ENCODE results near the gene PLA2G3.
"Not testable (repeated sequence)": the region's sequence is repeated elsewhere in the genome, so short reads cannot be mapped to it uniquely, and the experiment has no call there.

The PLA2G3 gene

GRCh38 chr22:31126869-31127175, 13.5 kb downstream of the PLA2G3 start:
- in situ Hi-C loops (cut with HindIII; ENCODE audit: low pct_ligation_motif_present, low pct_unique_long_range_greater_than_20kb, low sequenced_read_pairs): no loop called here
- no peak for DNase-seq

GRCh38 chr22:31126128-31126868, 14.0 kb downstream of the PLA2G3 start:
- no peak for DNase-seq
- in situ Hi-C loops (cut with HindIII; ENCODE audit: low pct_ligation_motif_present, low pct_unique_long_range_greater_than_20kb, low sequenced_read_pairs): no loop called here

DNA sequence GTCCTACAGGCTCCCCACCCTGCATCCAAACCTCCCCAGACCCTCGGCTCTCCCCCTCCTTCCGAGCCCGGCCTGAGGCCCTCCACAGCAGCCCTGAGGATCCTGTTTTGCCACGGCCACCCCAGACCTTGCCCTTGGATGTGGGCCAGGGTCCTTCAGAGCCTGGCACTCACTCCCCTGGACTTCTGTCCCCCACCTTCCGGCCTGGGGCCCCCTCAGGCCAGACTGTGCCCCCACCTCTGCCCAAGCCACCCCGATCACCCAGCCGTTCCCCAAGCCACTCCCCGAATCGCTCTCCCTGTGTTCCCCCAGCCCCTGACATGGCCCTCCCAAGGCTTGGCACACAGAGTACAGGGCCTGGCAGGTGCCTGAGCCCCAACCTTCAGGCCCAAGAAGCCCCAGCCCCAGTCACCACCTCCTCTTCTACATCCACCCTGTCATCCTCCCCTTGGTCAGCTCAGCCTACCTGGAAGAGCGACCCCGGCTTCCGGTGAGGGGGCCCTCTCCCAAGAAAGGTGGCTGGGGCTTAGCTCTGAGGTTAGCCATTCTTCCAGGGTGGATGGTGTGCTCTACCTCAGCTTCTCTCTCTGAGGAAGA, 14.7 kb downstream of the PLA2G3 start:
- in situ Hi-C loops (cut with HindIII; ENCODE audit: low pct_ligation_motif_present, low pct_unique_long_range_greater_than_20kb, low sequenced_read_pairs): no loop called here
- no peak for DNase-seq

DNA sequence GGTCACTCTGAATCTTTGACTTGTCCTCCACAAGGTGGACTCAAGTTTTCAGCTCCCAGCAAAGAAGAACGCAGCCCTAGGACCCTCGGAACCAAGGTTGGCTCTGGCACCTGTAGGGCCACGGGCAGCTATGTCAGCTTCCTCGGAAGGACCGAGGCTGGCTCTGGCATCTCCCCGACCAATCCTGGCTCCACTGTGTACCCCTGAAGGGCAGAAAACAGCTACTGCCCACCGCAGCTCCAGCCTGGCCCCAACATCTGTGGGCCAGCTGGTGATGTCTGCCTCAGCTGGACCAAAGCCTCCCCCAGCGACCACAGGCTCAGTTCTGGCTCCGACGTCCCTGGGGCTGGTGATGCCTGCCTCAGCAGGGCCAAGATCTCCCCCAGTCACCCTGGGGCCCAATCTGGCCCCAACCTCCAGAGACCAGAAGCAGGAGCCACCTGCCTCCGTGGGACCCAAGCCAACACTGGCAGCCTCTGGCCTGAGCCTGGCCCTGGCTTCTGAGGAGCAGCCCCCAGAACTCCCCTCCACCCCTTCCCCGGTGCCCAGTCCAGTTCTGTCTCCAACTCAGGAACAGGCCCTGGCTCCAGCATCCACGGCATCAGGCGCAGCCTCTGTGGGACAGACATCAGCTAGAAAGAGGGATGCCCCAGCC, 15.4 kb downstream of the PLA2G3 start:
- no peak for DNase-seq
- in situ Hi-C loops (cut with HindIII; ENCODE audit: low pct_ligation_motif_present, low pct_unique_long_range_greater_than_20kb, low sequenced_read_pairs): no loop called here

DNA sequence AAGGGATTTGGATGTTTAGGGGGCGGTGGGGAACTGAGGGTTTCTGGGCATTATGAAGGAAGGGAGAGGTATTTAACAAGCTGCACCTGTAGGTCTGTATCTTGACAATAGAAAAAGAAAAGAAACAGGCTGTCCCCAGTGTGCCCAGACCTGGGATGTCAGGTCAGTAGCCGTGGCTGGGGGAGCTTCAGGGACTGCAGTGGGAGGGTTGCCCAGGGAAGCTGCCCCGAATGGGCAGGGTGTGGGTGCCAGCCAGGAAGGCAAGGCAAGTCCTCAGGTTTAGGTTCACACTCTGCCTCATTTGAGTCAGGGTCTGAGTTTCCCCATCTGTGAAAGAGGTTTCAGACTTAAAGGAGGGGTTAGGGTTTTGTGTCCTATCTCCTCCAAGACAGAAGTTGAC, 16.0 kb downstream of the PLA2G3 start:
- no peak for DNase-seq
- in situ Hi-C loops (cut with HindIII; ENCODE audit: low pct_ligation_motif_present, low pct_unique_long_range_greater_than_20kb, low sequenced_read_pairs): no loop called here

- in situ Hi-C loops (cut with HindIII; ENCODE audit: low pct_ligation_motif_present, low pct_unique_long_range_greater_than_20kb, low sequenced_read_pairs): no loop called here
Measured at GRCh38 chr22:31123292-31123602, 17.1 kb downstream of the PLA2G3 start.

DNA sequence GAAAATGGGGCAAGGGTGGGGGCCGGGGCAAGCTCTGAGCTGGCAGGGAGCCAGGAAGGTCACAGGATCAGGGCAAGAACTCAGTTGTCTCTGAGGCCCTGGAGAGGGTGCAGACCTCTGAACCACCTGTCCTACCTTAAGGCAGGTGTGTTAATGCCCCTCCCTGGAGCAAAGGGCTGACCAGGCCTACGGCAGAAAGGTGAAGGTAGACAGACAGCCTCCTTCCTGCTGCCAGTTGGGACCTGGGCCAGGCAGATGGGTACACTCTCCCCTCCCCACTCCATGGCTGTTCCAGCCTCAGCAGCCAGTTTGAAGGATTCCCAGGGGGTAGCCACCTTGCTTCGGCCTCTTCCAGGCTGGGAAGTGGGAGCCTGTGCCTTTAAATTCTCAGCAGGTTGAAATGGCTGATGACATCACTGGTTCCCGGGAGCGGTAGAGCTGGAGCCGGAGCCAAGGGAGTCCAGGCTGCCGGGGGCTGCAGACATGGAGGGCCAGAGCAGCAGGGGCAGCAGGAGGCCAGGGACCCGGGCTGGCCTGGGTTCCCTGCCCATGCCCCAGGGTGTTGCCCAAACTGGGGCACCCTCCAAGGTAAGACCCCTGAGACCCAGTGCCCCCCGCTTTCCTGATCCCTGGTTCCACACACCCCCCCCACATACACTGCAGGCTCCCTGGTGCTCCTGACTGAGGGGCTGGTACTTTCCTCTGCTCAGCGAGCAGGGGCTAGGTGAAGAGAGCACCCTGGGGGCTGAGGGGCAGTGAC, 17.6 kb downstream of the PLA2G3 start, which contains the start of gene INPP5J:
Gene INPP5J (plus strand): TSS at position 435 of the 760 bp plus-strand sequence. CDS start 49 bp downstream, at position 484.
- DNase-seq: peak; percentile 55

More at GRCh38 chr22:31123292-31123602, 17.1 kb downstream of the PLA2G3 start:
- no peak for DNase-seq

GRCh38 chr22:31122196-31122531, 18.1 kb downstream of the PLA2G3 start:
- no peak for DNase-seq
- in situ Hi-C loops (cut with HindIII; ENCODE audit: low pct_ligation_motif_present, low pct_unique_long_range_greater_than_20kb, low sequenced_read_pairs): no loop called here

More for the DNA sequence above, 17.6 kb downstream of the PLA2G3 start, which contains the start of gene INPP5J:
- in situ Hi-C loops (cut with HindIII; ENCODE audit: low pct_ligation_motif_present, low pct_unique_long_range_greater_than_20kb, low sequenced_read_pairs): no loop called here

DNA sequence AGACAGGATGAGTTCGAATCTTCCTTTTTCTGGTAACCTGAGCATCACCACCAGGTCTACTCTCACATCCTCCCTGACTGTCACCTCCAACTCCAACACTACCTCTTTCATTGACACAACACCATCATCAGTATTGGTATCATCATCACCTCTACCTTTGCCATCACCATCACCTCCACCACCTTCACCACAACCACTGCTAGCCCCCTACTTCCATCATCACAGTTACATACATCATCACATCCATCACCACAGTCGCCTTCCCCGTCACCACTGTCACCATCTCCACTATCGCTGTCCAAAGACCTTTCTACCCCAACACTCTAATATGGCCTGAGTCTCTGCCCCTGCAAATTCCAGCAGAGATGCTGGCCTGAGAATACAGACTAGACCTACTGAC, 18.9 kb downstream of the PLA2G3 start:
- no peak for DNase-seq
- in situ Hi-C loops (cut with HindIII; ENCODE audit: low pct_ligation_motif_present, low pct_unique_long_range_greater_than_20kb, low sequenced_read_pairs): no loop called here

DNA sequence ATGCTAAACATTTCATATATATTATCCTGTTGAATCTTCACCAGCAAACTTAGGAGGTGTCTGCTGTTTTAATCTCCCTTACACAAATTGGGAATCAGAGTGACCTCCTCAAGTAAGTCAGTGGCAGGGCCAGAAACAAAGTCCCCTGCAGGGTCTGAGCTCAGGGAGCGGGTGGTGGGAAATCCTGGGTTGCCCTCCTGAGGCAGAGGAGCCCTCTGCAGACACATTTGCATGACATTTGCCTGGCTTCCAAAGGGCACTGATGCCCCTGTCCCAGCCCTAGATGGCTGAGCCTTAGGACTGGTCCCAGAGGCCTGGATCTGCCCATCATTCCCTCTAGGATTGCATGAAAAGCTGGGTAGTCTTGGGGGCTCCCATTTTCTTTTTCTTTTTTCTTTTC, 19.7 kb downstream of the PLA2G3 start:
- no peak for DNase-seq
- in situ Hi-C loops (cut with HindIII; ENCODE audit: low pct_ligation_motif_present, low pct_unique_long_range_greater_than_20kb, low sequenced_read_pairs): no loop called here

DNA sequence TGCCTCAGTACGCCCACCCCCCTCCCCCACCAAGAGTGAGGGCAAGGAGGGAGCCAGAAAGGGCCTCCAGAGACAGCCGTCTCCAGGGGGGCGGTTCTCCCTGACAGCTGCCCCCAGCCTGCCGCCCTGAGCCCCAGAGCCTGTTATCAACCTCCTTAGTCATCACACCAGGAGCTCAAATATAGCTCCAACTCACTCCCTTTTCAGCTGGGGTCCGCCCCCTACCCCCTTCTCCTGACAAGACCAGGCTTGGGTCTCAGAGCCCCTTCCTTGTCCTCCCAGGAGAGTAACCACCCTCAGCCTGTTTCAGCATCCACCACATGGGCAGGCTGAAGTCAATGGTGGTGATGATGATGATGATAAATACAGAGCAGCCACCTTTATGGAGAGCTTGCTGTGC, 20.1 kb downstream of the PLA2G3 start:
- in situ Hi-C loops (cut with HindIII; ENCODE audit: low pct_ligation_motif_present, low pct_unique_long_range_greater_than_20kb, low sequenced_read_pairs): no loop called here
- DNase-seq: no peak

GRCh38 chr22:31119026-31119717, 21.1 kb downstream of the PLA2G3 start:
- in situ Hi-C loops (cut with HindIII; ENCODE audit: low pct_ligation_motif_present, low pct_unique_long_range_greater_than_20kb, low sequenced_read_pairs): no loop called here
- DNase-seq: no peak

DNA sequence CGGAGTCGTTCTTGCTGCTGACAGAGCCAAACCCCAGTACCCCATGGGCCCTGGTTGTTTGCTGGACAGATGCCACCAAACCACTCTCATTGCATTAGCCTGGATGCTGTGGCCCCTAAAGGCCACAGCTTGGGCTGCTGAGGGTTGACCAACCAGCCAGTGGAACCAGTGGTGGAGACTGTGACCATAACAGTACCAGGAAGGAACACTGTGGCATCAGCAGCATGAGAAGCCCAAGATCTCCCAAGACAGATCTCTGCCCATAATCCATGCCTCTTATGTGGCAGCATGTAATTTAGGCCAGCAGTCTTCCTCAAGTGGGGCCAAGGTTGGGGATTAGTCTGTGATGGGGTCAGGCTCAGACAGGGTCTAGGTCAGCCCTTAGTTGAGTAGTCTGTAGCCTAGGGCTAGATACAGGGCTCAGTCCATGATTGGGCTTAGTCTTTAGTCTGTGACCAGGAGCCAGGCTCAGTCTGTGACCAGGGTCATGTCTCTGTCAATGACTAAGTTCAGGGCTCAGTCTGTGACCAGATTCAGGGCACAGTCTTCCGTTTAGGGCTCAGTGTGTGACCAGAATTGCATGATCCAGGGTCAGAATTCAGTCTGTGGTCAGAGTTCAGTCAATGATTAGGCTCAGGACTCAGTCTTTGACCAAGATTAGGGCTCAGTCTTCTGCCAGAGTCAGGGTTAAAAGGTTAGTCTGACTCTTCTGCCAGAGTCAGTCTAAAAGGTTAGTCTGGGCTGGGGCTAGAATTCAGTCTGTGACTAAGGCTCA, 22.1 kb downstream of the PLA2G3 start:
- no peak for DNase-seq
- in situ Hi-C loops (cut with HindIII; ENCODE audit: low pct_ligation_motif_present, low pct_unique_long_range_greater_than_20kb, low sequenced_read_pairs): no loop called here

DNA sequence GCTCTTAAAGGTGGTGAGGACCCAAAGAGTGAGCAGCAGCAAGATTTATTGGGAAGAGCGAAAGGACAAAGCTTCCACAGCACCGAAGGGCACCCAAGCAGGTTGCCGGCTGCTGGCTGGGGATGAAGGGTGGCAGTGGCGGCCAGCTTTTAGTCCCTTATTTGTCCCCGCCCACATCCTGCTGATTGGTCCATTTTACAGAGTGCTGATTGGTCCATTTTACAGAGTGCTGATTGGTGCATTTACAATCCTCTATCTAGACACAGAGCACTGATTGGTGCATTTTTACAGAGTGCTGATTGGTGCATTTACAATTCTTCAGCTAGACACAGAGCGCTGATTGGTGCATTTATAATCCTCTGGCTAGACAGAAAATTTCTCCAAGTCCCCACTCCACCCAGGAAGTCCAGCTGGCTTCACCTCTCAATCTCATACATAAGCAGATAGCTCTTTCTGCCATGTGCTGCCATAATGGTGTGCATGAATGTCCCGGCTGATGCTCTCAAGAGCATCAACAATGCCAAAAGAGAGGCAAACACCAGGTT, 27.7 kb downstream of the PLA2G3 start:
- in situ Hi-C loops (cut with HindIII; ENCODE audit: low pct_ligation_motif_present, low pct_unique_long_range_greater_than_20kb, low sequenced_read_pairs); DNase-seq: not testable (repeated sequence)

GRCh38 chr22:31107894-31108218, 32.5 kb downstream of the PLA2G3 start:
- DNase-seq: no peak
- in situ Hi-C loops (cut with HindIII; ENCODE audit: low pct_ligation_motif_present, low pct_unique_long_range_greater_than_20kb, low sequenced_read_pairs): no loop called here

GRCh38 chr22:31107178-31107893, 33.0 kb downstream of the PLA2G3 start, which contains the start of gene SELENOM:
Gene SELENOM (minus strand): TSS chr22:31107568. CDS start chr22:31107505, 63 bp downstream.
- in situ Hi-C loops (cut with HindIII; ENCODE audit: low pct_ligation_motif_present, low pct_unique_long_range_greater_than_20kb, low sequenced_read_pairs): no loop called here
- DNase-seq: peak; percentile 96

DNA sequence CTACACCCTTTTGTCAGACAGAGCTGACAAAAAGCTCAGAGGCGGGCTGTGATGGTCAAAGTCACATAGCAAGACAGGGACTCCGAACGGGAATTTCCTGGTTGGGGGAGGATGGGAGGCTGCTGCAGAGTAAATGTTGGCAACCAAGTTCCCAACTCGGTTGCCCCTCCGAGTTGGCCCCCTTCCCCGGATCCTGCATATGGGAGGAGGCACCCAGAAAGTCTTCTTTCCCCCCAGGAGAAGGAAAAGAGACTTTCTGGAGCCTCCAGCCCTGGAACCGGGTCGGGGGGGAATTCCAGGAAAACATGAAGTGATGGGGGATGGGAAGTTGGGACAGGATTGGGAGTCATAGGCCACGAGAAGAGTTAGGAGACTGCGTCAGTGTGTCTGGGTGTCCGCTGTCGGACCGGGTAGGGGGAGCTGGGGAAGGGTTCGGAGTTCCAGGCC, 33.6 kb downstream of the PLA2G3 start:
- in situ Hi-C loops (cut with HindIII; ENCODE audit: low pct_ligation_motif_present, low pct_unique_long_range_greater_than_20kb, low sequenced_read_pairs): no loop called here
- DNase-seq: no peak

Measured in ACHN (cell line).